ENCODE data around the gene PAGR1. TPM values are rescaled to one million over a fixed set of nuclear protein-coding genes. Genes with fewer than 3 reads are reported as not detected.
"Not testable (repeated sequence)": the region's sequence is repeated elsewhere in the genome, so short reads cannot be mapped to it uniquely, and the experiment has no call there.

PAGR1 gene
- total RNA-seq, 1 donor from 2014 or later: 10.8 TPM

- DNase-seq: no peak
These were observed 23.8 kb upstream of the PAGR1 start for GRCh38 chr16:29791845-29792807.

GRCh38 chr16:29793153-29793552 lies 22.8 kb upstream of the PAGR1 start:
- not testable (repeated sequence) for DNase-seq

GRCh38 chr16:29794231-29794710 lies 21.7 kb upstream of the PAGR1 start:
- DNase-seq: no peak

- no peak for DNase-seq
These were observed 13.5 kb upstream of the PAGR1 start for GRCh38 chr16:29802416-29802935.

- DNase-seq: no peak
These were observed 11.9 kb upstream of the PAGR1 start for GRCh38 chr16:29804020-29804419.

- DNase-seq: peak; percentile 65
These were observed 11.3 kb upstream of the PAGR1 start for GRCh38 chr16:29804455-29805231.

- DNase-seq: peak; percentile 97
These were observed 10.5 kb upstream of the PAGR1 start for GRCh38 chr16:29805232-29806098.

- no peak for DNase-seq
These were observed 9.8 kb upstream of the PAGR1 start, which contains the start of gene MAZ for GRCh38 chr16:29806099-29806579. MAZ (plus strand) TSS chr16:29806529; CDS start chr16:29806702, 173 bp downstream.

GRCh38 chr16:29806641-29807425 lies 9.1 kb upstream of the PAGR1 start:
- DNase-seq: no peak

- DNase-seq: peak; percentile 79
These were observed 8.3 kb upstream of the PAGR1 start for GRCh38 chr16:29807426-29808218.

GRCh38 chr16:29808219-29808900 lies 7.6 kb upstream of the PAGR1 start:
- no peak for DNase-seq

GRCh38 chr16:29809031-29809747 lies 6.8 kb upstream of the PAGR1 start:
- DNase-seq: no peak

- no peak for DNase-seq
These were observed 5.9 kb upstream of the PAGR1 start for GRCh38 chr16:29809850-29810698.

GRCh38 chr16:29810699-29811169 lies 5.2 kb upstream of the PAGR1 start:
- no peak for DNase-seq

GRCh38 chr16:29811170-29811895 lies 4.6 kb upstream of the PAGR1 start:
- DNase-seq: peak; percentile 88

- DNase-seq: peak; percentile 55
These were observed 3.9 kb upstream of the PAGR1 start, which contains the start of gene PRRT2 for GRCh38 chr16:29811896-29812665. PRRT2 (plus strand) TSS chr16:29812193; CDS start chr16:29813055, 862 bp downstream.
